OCI-LY3 (cell line): Measurements from ENCODE around the gene ZNF175.

Experiments
- H2AFZ ChIP-seq: fragments of 200-600, 300-600 bp; shearing (Covaris generic); 2 replicates; pipeline ENCODE4 v1.6.0; 2014; ENCODE audit warnings: antibody characterized with exemption, low read depth, low read length
- H3K27ac ChIP-seq: fragments of 200-600, 300-600 bp; sonication (generic); 2 replicates; pipeline ENCODE4 v1.5.1; 2014; ENCODE audit warnings: mild to moderate bottlenecking, low read length, moderate library complexity, mixed read lengths
- H3K27me3 ChIP-seq: fragments of 200-600, 300-600 bp; sonication (generic); 2 replicates; pipeline ENCODE4 v1.6.1; 2014; ENCODE audit warnings: low read depth, low read length, mixed read lengths
- H3K36me3 ChIP-seq: fragments of 200-600, 300-600 bp; sonication (generic); replicated peaks from 2 replicates; pipeline ENCODE3; 2014; ENCODE audit warnings: low read depth, low read length, mixed read lengths
- H3K4me1 ChIP-seq: fragments of 300-600, 200-600 bp; sonication (generic); 2 replicates; pipeline ENCODE4 v1.6.1; 2014; ENCODE audit warnings: low read length, mixed read lengths
- H3K4me2 ChIP-seq: fragments of 200-600, 300-600 bp; sonication (generic); 2 replicates; pipeline ENCODE4 v1.6.1; 2014; ENCODE audit warnings: low read length, mixed read lengths
- H3K4me3 ChIP-seq: fragments of 300-600, 200-600 bp; sonication (generic); 2 replicates; pipeline ENCODE4 v1.5.1; 2014; ENCODE audit warnings: antibody characterized with exemption, mild to moderate bottlenecking, low read length, moderate library complexity
- H3K79me2 ChIP-seq: fragments of 300-600, 200-600 bp; shearing (Covaris generic); 2 replicates; pipeline ENCODE4 v1.6.1; 2014; ENCODE audit warnings: mild to moderate bottlenecking, low read length, mixed read lengths
- H3K9ac ChIP-seq: fragments of 300-600, 200-600 bp; shearing (Covaris generic); 2 replicates; pipeline ENCODE4 v1.6.0; 2014; ENCODE audit warnings: mild to moderate bottlenecking, low read length, moderate library complexity
- H3K9me3 ChIP-seq: fragments of 200-600, 300-600 bp; shearing (Covaris generic); 2 replicates; pipeline ENCODE4 v1.6.1; 2014; ENCODE audit warnings: low read length, mixed read lengths; ENCODE audit not compliant: insufficient read depth
- H4K20me1 ChIP-seq: fragments of 200-600, 300-600 bp; sonication (generic); 2 replicates; pipeline ENCODE4 v1.6.1; 2016; ENCODE audit warnings: low read length, mixed read lengths; ENCODE audit not compliant: insufficient read depth
- CTCF ChIP-seq: fragments of 200-600, 300-600 bp; sonication (generic); IDR thresholded peaks from 2 replicates; pipeline ENCODE4 v1.5.1; 2014; ENCODE audit warnings: antibody characterized with exemption, low read length, low read depth
- EZH2phosphoT487 ChIP-seq: fragments of 200-600 bp; shearing (Covaris generic); IDR thresholded peaks from 2 replicates; pipeline ENCODE4 v1.6.1; 2018; ENCODE audit warnings: antibody characterized with exemption, mixed run types, low read depth

ZNF175 gene

GRCh38 chr19:51567583-51567982, 3.5 kb upstream of the ZNF175 start:
- H3K79me2 ChIP-seq: peaks cover 13% of the 10 kb centered on the region
- H2AFZ ChIP-seq: no peak overlapping the region
- H3K27ac ChIP-seq: no peak overlapping the region
- no peak overlapping the region for H3K9ac ChIP-seq
- H3K27me3 ChIP-seq: peaks cover 29% of the 10 kb centered on the region
- H3K4me1 ChIP-seq: peaks cover 40% of the 10 kb centered on the region
- no peak overlapping the region for H3K4me3 ChIP-seq
- TF ChIP-seq EZH2phosphoT487 (no peak), CTCF (no peak)
- no peaks in the 10 kb centered on the region for H4K20me1 ChIP-seq
- H3K36me3 ChIP-seq: no peaks in the 10 kb centered on the region
- H3K4me2 ChIP-seq: no peak overlapping the region
- no peaks in the 10 kb centered on the region for H3K9me3 ChIP-seq

DNA sequence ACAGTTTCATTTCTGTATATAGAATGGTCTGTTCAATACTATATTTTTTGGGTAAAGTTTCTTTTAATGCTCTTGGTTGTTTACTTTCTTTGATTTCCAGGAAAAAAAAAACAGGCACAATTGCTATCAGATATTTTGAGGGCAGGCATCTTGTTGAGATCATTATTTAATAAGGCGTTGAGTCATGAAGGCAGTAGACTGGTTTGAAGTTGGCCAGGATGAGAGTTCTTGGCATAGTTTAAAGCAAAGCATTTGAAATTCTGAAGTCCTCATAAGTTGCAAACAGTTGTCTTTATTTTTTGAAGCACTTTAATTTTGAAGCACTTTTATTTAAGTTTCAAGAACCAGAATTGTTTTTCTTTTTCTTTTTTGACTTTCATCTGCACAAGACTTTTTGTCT, 2.6 kb upstream of the ZNF175 start:
- Histone ChIP-seq H3K79me2 (peaks cover 13% of the 10 kb centered on the region), H3K4me2 (no peak overlapping the region), H3K9me3 (no peaks in the 10 kb centered on the region), H3K36me3 (peaks cover 6% of the 10 kb centered on the region), H4K20me1 (no peaks in the 10 kb centered on the region), H2AFZ (no peak overlapping the region), H3K27ac (no peak overlapping the region), H3K4me1 (peaks cover 43% of the 10 kb centered on the region), H3K4me3 (no peak overlapping the region), H3K9ac (no peak overlapping the region), H3K27me3 (peaks cover 29% of the 10 kb centered on the region)
- TF ChIP-seq EZH2phosphoT487: no peak
- no peak for TF ChIP-seq CTCF

- TF ChIP-seq CTCF (no peak), EZH2phosphoT487 (no peak)
- peak overlapping the region; percentile 88 for H3K4me3 ChIP-seq
Measured at GRCh38 chr19:51571599-51571998, 516 bp downstream of the ZNF175 start.

GRCh38 chr19:51572410-51572809, 1.3 kb downstream of the ZNF175 start:
- H3K36me3 ChIP-seq: peaks cover 17% of the 10 kb centered on the region
- H3K4me1 ChIP-seq: peaks cover 19% of the 10 kb centered on the region
- peaks cover 10% of the 10 kb centered on the region for H3K27me3 ChIP-seq
- H3K4me3 ChIP-seq: peak overlapping the region; percentile 88
- peaks cover 13% of the 10 kb centered on the region for H3K79me2 ChIP-seq
- H3K27ac ChIP-seq: no peak overlapping the region
- no peak overlapping the region for H3K9ac ChIP-seq
- no peak overlapping the region for H2AFZ ChIP-seq
- no peaks in the 10 kb centered on the region for H3K9me3 ChIP-seq
- TF ChIP-seq EZH2phosphoT487: no peak
- TF ChIP-seq CTCF: no peak
- no peaks in the 10 kb centered on the region for H4K20me1 ChIP-seq
- peak overlapping the region; percentile 99 for H3K4me2 ChIP-seq

More at GRCh38 chr19:51571599-51571998, 516 bp downstream of the ZNF175 start:
- H3K27me3 ChIP-seq: peaks cover 10% of the 10 kb centered on the region
- peaks cover 19% of the 10 kb centered on the region for H3K4me1 ChIP-seq
- H3K36me3 ChIP-seq: peaks cover 10% of the 10 kb centered on the region
- H3K79me2 ChIP-seq: peaks cover 13% of the 10 kb centered on the region
- 0 out of 2 replicates have a peak overlapping the region, but pooled peaks have one; percentile 10 for H3K27ac ChIP-seq
- no peaks in the 10 kb centered on the region for H3K9me3 ChIP-seq
- peak overlapping the region; percentile 100; the same call in 1 of the 2 replicates for H2AFZ ChIP-seq
- no peaks in the 10 kb centered on the region for H4K20me1 ChIP-seq
- H3K9ac ChIP-seq: peak overlapping the region; percentile 78
- peak overlapping the region; percentile 99 for H3K4me2 ChIP-seq
